RKO (cell line): Measurements from ENCODE around the gene PIK3R3.

Source experiments
- DNase-seq: peaks from one replicate; pipeline ENCODE4 v3.0.0-alpha.2; 2016; ENCODE audit warnings: low spot score

Gene PIK3R3

DNA sequence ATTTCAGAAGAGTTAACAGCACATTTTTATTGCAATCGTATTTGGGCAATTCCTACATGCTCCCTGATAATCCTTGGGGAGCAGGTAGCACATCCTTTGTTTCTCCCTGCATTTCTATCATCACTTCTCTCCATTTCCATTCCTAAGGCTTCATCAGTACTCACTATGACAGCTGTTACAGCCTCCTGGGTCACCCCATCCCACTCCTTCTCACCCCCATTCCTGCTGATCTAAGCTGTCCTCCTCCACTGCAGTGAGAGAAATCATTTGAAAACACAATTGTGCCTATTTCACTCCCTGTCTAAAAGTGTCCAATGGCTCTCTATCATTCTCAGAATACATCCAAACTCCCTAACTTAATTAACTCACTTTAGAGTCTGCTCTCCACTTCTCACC is 25.5 kb upstream of the PIK3R3 start:
- no peak for DNase-seq

GRCh38 chr1:46153732-46154131 is 21.3 kb upstream of the PIK3R3 start:
- DNase-seq: no peak

DNA sequence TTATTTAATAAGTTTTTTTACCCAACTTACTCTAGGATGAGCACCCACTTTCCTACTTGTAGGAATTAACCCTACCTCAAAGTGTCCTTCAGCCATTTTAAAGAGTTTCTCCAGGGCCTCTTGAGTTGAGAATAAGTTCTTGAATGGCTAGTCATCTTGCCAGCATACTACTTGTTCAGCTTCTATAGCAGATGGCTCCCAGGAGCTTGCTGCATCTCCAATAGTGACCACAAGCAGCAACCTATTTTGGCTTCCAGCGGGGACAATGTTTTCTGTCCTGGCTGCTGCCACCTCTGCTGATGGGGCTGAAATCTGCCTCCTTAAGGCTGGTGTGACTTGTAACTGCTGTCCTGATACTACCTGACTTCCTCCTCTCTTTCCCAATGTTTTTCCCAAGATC is 20.8 kb upstream of the PIK3R3 start:
- DNase-seq: no peak

DNA sequence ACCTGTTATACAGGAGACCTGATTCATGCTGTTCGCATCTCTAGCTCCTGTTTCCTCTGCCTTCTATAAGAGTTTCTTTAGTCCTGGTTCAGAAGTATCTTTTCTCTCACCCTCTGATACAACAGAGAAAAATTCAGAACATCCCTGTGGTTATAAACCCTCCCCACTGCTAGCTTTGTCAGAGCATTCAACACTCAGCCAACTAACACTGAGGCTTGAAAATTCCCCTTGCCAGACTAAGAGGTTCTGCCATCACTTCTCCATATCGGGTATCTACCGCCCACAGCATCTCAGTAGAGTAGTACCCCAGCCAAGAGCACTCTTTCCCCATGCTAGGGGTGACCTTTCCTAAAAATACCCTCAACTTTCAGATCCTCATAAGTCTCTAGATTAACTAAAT is 19.6 kb upstream of the PIK3R3 start:
- DNase-seq: no peak

GRCh38 chr1:46150085-46150484 is 17.7 kb upstream of the PIK3R3 start:
- no peak for DNase-seq

GRCh38 chr1:46148318-46148717 is 15.9 kb upstream of the PIK3R3 start:
- DNase-seq: no peak

GRCh38 chr1:46137916-46138315 is 5.5 kb upstream of the PIK3R3 start:
- no peak for DNase-seq

DNA sequence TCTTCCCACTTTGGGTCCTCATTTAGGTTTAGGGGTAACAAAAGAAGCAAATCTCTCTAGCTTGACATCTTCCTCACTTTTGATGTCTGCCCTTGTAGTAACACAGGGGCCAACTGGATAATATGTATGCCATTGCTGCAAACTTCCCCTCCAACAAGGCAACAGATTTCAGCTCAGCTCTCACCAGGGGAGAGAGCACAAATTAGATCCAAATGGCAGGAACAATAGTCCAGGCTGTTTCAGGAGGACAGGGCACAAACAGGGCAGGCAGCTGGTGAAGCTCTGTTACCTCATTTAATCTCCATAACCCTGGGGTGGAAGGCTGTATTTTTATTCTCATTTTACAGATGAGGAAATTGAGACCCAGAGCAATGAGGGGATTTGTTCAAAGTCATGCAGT is 4.3 kb upstream of the PIK3R3 start:
- DNase-seq: no peak

DNA sequence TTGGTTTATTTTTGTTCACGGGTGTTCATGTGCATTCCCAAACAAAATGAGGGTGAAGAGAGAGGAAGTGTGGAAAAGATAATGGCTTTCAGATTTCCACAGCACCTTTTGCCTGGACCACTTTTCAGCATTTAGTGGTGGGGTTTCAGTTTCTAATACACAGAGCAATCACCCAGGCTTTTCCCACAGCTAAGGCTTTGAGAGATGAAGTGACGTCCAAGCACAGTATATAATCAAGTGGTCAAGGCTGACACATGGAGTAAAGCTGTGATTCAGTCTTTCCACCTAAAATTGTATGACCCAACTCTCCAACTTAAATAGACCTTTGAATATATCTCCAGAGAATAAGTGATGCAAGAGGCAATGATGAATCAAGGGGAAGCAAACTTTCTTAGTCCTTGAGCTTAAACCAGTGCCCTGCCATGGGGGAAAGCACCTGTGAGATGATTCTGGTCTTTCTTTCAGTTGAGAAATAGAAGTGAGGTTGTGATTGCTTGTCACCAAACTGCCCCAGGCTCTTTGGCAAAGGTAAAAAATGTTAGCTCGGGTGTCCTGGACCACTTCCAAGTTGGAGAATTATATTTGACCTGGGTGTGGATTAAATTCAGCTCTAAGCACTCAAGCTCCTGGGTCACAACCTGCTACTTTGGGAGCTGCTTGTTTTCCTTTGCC is 2.4 kb upstream of the PIK3R3 start:
- peak; percentile 73 for DNase-seq

GRCh38 chr1:46133781-46134350 is 1.4 kb upstream of the PIK3R3 start:
- DNase-seq: no peak

DNA sequence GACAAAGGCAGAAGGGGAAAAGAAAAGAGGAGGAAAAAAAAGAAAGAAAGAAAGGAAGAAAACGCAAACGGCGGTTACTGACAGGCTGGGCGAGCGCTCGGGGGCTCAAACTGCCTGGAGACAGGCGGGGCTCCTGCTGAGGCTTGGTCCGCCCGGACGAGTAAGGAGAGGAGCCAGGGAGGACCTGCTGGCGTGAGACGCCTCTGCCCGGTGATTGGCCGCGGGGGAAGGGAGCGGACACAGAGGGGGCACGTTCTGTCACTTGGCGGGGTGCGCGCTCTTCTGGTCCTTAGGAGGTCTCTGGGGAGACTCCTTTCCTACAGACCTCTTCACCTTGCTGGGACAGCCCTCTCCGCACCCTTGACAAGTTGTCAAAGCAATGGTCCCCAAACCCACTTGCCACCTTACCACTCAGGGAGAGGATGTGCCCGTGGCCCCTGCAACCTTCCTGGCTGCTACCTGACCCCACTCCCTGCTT is 791 bp upstream of the PIK3R3 start:
- DNase-seq: no peak

GRCh38 chr1:46131712-46132528 is 509 bp downstream of the PIK3R3 start:
- DNase-seq: peak; percentile 78

- peak; percentile 49 for DNase-seq
These were observed 1.3 kb downstream of the PIK3R3 start for GRCh38 chr1:46131093-46131492.

DNA sequence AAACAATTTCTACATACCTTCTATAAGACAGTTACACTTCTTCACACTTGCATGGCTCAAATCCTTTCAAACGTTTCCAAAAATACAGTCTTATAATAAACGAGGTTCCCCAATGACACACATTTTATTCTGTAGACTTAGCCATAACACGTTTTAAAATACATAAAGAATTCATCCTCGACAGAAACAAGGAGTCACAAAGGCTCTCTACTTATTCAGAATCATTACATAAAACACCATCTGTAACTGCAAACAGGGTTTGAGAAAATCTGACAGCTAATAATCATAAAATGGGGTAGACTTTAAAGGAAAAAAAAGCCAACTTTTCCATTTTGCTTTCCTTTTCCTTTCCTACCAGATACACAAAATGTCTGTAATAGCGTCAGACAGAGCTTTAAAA is 1.8 kb downstream of the PIK3R3 start:
- peak; percentile 38 for DNase-seq

GRCh38 chr1:46130121-46130520 is 2.3 kb downstream of the PIK3R3 start:
- DNase-seq: peak; percentile 31

GRCh38 chr1:46128344-46128743 is 4.1 kb downstream of the PIK3R3 start:
- DNase-seq: no peak

DNA sequence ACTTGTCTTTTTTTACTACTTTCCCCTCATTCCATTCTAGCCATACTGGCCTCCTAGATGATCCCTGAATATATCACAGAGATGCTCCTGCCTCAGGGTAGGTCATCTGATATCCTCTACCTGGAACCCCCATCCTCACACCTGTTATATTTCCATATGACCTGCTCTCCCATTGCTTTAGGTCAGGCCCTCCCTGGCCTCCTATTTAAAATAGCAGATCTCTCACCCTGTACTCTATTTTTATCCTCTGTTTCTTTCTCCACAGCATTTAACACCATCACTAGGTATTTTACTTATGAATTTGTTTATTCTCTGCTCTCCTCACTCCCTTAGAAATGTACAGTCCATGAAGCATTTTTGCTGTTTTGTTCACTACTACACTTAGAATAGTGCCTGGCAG is 13.6 kb downstream of the PIK3R3 start:
- no peak for DNase-seq

GRCh38 chr1:46117810-46118494 is 14.5 kb downstream of the PIK3R3 start:
- DNase-seq: no peak

GRCh38 chr1:46114925-46115603 is 17.4 kb downstream of the PIK3R3 start:
- no peak for DNase-seq

DNA sequence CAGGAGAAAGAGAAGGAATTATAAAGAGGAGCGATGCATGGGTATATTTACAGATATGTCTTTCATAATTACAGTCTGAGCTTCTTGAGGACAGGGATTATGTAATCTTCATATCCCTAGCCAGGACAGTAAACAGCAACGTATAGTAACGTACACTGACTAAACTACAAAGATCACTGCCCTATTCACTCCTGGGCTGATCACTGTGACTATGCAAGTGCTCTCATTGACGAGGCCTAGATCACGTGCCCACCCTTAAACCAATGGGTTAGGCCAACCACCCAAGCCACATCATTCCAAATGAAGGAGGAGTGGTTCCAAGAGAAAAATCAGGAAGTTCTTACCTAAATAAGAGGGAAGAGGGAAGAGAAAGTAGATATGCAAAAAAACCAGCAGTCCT is 18.5 kb downstream of the PIK3R3 start:
- no peak for DNase-seq

- no peak for DNase-seq
These were observed 20.3 kb downstream of the PIK3R3 start for GRCh38 chr1:46112108-46112507.

DNA sequence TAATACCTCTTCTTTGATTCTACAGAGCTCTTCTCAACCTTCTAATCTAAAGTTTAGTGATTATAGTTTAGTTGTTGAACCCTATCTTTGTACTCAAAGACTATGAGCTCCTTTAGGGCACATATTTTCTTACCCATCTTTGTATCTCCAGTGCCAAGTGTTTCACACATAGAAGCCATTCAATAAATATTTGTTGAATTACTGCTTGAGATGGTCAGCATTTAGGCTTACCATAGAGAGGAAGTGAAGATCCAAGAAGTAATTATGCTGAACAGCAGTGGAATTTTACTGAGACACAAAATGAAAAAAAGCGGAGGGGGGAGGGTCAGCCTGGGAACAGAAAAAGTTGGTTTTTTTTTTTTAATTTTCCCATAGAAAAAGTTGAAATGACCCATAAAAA is 21.9 kb downstream of the PIK3R3 start:
- no peak for DNase-seq
